Left colon (tissue), 2 donors: ENCODE results near the gene NUFIP2. TPM values are rescaled to one million over a fixed set of nuclear protein-coding genes. Genes with fewer than 3 reads are reported as not detected.
"Not testable (repeated sequence)": the region's sequence is repeated elsewhere in the genome, so short reads cannot be mapped to it uniquely, and the experiment has no call there.

Source experiments
- ATAC-seq: fragments of 200-7000 bp; cut with Tn5 transposase; one replicate; pipeline ENCODE4 v1.9.1; 2020; ENCODE audit warnings: mild to moderate bottlenecking, moderate library complexity
- DNase-seq, 2 donors: peaks; one replicate each; pipeline ENCODE4 v3.0.0-alpha.2; 2020
- intact Hi-C, 2 donors: fragments of 100-400 bp; cut with DNase I in 1 of 2; cut with micrococcal nuclease in 1 of 2; formaldehyde crosslinking; loops; one replicate each; pipeline versions ENCODE4 v1.11.2 to v1.14.0; 2022; cut with DNase I, micrococcal nuclease
- total RNA-seq, 2 donors: library from RNA; stranded (reverse); fragmentation: NEBNext Ultra II Directional; extraction: Animal tissue kit (Norgen Biotek cat#: 25700); gene quantifications; one replicate each; pipeline ENCODE4 v1.2.1, GENCODE V29; 2021
- donor health status: DM: no; HTN: no; CAD: no.
- donor health status: DM: yes; HTN: yes; CAD: no.

The NUFIP2 gene
- total RNA-seq, 2 donors from 2014 or later: 42.4 to 47.2 TPM

DNA sequence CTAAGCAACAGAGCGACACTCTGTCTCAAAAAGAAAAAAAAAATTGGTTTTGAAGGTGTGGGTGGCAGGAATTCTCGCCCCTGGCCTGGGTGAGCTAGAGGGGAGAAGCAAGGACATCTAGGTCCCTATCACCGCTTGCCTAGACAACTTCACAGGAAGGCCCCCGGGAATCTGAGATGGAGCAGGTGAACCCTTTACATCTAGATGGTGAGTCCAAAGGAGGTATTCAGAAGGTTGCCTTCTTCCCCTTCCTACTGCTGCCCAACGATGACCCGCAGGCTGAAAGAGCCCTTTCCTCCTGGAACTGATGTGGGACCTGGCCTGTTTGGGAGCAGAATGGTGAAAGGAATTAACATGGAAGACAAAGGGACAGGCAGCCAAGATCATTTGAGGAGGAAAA, 48.5 kb downstream of the NUFIP2 start:
- DNase-seq: no peak
- ATAC-seq: no peak
- intact Hi-C loops: no loop called here

DNA sequence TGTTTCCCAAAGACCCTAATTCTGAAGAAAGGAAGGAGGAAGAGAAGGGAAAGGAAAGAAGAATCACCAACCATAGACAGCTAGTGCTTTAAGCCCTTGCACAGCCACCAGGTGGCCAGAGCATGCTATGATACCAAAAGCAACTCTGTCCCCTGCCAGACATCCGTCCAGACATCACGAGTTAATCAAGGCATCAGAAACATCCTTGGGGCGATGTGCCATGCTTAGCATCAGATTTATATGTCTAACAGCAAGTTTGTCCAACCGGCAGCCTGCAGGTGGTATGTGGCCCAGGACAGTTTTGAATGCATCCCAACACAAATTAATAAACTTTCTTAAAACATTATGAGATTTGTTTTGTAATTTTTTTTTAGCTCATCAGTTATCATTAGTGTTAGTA, 50.2 kb downstream of the NUFIP2 start:
- intact Hi-C loops: no loop called here
- no peak for ATAC-seq
- no peak for DNase-seq

GRCh38 chr17:29242790-29243189, 51.2 kb downstream of the NUFIP2 start:
- ATAC-seq: no peak
- intact Hi-C loops: no loop called here
- DNase-seq: no peak

GRCh38 chr17:29242051-29242450, 51.9 kb downstream of the NUFIP2 start:
- no peak for ATAC-seq
- intact Hi-C loops: no loop called here
- no peak for DNase-seq

GRCh38 chr17:29240968-29241963, 52.7 kb downstream of the NUFIP2 start:
- intact Hi-C loops: no loop called here
- ATAC-seq: no peak
- no peak for DNase-seq

- DNase-seq: no peak
- intact Hi-C loops: no loop called here
- ATAC-seq: no peak
Measured at GRCh38 chr17:29240477-29240876, 53.5 kb downstream of the NUFIP2 start.

GRCh38 chr17:29238133-29238850, 55.7 kb downstream of the NUFIP2 start:
- ATAC-seq: no peak
- intact Hi-C loops: no loop called here
- DNase-seq: no peak

DNA sequence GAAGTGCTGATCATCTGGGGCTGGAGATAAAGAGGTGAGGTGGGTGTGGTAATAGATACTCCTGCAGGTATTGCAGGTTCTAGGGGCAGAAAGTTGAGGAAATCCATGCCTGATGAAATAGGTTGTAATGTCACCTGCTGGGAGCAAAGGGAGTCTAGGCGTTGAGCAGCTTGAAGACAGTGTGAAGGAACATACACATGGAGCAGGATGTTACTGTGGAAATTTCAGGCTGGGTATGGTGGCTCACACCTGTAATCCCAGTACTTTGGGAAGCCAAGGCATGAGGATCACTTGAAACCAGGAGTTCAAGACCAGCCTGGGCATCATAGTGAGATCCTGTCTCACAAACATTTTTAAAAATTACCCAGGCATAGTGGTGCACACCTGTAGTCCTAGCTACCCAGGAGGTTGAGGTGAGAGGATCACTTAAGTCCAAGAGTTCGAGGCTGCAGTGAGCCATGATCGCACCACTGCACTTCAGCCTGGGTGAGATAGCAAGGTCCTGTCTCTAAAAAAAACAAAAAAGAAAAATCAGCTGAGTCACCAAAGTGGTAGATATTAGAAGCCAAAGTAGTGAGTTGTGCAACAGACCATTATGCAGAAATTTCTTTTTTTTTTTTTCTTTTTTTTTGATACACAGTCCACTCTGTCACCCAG, 56.3 kb downstream of the NUFIP2 start:
- DNase-seq (no peak), ATAC-seq (no peak)
- intact Hi-C loops: no loop called here

- ATAC-seq: no peak
- intact Hi-C loops: no loop called here
- DNase-seq: no peak
Measured at GRCh38 chr17:29235904-29236303, 58.0 kb downstream of the NUFIP2 start.

GRCh38 chr17:29234972-29235371, 59.0 kb downstream of the NUFIP2 start:
- intact Hi-C loops, ATAC-seq, DNase-seq: not testable (repeated sequence)

DNA sequence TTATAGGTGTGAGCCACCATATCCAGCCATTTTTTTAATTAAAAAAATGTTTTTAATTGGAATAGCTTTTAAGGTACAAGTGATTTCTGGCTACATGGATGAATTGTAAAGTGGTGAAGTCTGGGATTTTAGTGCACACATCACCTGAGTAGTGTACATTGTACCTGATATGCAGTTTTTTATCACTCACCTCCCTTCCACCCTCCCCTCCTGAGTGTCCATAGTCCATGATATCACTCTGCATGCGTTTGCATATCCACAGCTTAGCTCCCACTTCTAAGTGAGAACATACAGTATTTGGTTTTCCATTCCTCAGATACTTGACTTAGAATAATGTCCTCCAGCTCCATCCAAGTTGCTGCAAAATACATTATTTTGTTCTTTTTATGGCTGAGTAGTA, 60.6 kb downstream of the NUFIP2 start:
- DNase-seq: no peak
- ATAC-seq: no peak
- intact Hi-C loops: no loop called here

DNA sequence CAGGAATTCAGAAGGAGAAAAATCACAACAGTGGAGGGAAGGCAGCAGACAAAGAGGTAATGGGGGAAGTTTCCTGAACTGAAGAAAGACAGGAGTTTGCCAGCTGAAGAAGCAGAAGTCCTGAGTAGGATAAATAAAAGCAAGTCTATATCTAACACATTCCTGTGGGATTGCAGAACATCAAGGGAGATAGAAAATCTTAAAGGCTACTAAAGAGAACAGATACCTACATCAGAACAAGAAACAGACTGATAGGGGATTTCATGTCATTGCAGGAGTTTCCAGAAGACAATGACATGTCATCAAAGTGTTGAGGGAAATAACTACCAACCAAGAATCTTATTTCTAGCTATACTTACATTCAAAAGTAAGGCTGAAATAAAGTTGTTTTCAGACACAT, 68.6 kb downstream of the NUFIP2 start:
- intact Hi-C loops: no loop called here
- DNase-seq (no peak), ATAC-seq (no peak)

DNA sequence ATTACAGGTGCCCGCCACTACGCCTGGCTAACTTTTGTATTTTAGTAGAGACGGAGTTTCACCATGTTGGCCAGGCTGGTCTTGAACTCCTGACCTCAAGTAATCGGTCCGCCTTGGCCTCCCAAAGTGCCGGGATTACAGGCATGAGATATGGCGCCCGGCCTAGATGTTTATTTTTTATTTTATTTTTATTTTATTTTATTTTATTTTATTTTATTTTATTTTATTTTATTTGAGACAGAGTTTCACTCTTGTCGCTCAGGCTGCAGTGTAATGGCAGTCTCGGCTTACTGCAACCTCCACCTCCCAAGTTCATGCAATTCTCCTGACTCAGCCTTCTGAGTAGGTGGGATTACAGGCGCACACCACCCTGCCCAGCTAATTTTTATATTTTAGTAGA, 72.6 kb downstream of the NUFIP2 start:
- intact Hi-C loops, DNase-seq, ATAC-seq: not testable (repeated sequence)

GRCh38 chr17:29219378-29220047, 74.4 kb downstream of the NUFIP2 start:
- DNase-seq (peak; percentile 59 to 80), ATAC-seq (peak; percentile 80)
- intact Hi-C loops: loop anchor here in 1 of 2 donors (2.0 kb wide), 1 partner anchor 71 kb away; no protein-coding TSS in a partner anchor

- no peak for DNase-seq
- ATAC-seq: no peak
- intact Hi-C loops: no loop called here
Measured at GRCh38 chr17:29216856-29217255, 77.1 kb downstream of the NUFIP2 start.

- intact Hi-C loops: no loop called here
- no peak for DNase-seq
- ATAC-seq: no peak
Measured at GRCh38 chr17:29216181-29216580, 77.8 kb downstream of the NUFIP2 start.

DNA sequence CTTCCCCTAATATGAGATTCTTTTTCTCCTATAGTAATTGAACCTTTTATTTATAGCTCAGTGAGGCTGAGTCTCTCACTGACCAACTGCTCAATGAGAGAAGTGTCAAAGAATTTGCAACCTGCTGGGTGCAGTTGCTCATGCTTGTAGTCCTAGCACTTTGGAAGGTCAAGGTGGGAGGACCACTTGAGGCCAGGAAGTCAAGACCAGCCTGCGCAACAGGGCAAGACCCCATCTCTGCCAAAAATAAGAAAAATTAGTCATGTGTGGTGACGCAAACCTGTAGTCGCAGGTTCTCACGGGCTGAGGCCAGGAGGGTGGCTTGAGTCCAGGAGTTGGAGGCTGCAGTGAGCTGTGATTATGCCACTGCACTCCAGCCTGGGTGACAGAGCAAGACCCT, 78.2 kb downstream of the NUFIP2 start:
- DNase-seq (no peak), ATAC-seq (no peak)
- intact Hi-C loops: no loop called here

GRCh38 chr17:29215174-29215573, 78.8 kb downstream of the NUFIP2 start:
- intact Hi-C loops: no loop called here
- DNase-seq (no peak), ATAC-seq (no peak)
